Fibroblast of peridontal ligament (primary cell): ENCODE measurements around the gene ENTPD3.

Source experiments
- DNase-seq: peaks from one replicate; pipeline ENCODE4 v3.0.0-alpha.2; 2010; ENCODE audit errors: extremely low read depth

ENTPD3 gene, protein sequence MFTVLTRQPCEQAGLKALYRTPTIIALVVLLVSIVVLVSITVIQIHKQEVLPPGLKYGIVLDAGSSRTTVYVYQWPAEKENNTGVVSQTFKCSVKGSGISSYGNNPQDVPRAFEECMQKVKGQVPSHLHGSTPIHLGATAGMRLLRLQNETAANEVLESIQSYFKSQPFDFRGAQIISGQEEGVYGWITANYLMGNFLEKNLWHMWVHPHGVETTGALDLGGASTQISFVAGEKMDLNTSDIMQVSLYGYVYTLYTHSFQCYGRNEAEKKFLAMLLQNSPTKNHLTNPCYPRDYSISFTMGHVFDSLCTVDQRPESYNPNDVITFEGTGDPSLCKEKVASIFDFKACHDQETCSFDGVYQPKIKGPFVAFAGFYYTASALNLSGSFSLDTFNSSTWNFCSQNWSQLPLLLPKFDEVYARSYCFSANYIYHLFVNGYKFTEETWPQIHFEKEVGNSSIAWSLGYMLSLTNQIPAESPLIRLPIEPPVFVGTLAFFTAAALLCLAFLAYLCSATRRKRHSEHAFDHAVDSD

DNA sequence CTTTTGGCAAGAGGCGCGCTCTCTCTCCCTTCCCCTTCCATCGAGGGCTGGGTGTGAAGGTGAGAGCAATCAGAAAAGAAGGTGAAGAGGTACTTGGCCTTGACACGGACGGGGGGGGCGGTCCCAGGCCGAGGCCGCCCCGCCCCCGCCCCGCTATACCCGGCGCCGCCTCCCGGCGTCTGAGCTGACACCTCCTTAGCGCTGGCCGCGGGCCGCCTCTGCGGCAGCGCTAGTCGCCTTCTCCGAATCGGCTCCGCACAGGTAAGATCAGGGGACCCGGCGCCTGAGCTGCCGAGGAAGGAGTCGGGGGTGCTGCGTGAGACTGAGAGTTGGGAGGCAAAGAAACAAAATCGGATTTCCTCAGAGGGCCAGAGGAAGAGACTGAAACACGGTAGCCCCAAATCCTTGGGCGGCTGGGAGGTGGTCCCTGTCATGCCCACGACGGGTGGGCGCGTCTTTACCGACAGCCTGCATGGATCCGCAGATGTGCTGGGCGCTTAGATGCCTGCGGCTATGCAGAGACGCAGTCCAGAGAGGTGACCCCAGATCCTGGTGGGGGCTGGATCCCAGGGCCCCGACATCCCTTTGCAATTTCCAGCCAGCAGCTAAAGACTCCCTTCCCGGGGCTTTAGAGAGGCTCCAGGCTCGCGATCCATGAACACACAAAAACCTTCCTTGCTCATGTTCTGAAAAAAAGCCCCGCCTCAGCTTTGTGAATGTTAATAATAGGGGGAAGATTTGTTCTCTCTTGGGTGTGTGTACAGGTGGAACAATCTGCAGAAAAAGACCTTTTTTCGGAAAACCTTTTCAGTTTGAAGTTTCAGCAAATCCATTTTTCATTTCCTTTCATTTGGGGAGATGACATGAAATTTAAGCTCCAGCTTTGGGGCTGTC lies at the start of gene ENTPD3:
Gene ENTPD3 (plus strand): TSS at position 184 of the 894 bp plus-strand sequence. CDS start 874 bp downstream, outside the sequence.
- DNase-seq: no peak

DNA sequence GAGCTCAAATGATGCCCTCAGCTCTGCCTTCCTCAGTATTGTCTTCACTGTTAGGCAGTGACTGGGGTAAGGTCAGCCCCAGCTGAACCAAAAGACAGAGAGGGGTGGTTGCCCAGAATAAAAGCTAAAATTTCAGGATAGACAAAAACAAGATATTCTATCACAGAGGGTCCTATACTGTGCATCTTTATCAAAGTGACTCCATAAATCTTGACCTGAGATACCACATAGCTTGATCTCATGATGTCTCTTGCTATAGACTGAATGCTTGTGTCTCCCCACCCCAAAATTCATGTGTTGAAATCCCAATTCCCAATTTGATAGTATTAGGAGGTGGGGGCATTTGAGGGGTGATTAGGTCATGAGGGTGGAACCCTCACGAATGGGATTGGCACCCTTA lies 47.1 kb upstream of the ENTPD3 start:
- DNase-seq: no peak

DNA sequence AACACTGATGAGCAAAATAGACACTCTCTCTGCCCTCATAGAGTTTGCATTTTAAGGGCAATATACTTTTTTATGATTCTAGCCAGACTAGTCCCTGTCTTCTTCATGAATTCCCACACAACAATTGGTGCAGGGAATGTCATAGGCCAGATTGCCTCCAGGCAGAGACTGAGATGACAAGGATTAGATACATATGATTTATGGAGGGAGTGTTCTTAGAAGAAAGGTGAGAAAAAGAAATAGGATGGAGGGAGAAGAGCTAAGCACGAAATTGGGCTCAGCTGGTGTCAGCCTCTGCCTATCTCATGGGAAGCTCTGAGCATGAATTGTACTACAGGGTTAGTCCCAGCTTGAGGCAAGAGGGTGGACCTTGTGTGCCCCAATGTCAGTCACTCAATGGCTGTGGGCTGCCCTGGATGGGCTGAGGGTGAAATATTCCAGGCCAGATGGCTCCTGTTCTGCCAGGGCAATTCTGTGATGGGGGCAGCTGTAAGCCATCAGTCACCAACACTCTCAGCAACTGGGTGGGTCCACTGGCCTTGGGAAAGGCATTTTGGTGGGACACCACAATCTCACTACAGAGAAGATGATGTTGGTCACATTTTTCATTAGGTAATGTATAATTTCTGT lies 46.3 kb upstream of the ENTPD3 start:
- DNase-seq: no peak

DNA sequence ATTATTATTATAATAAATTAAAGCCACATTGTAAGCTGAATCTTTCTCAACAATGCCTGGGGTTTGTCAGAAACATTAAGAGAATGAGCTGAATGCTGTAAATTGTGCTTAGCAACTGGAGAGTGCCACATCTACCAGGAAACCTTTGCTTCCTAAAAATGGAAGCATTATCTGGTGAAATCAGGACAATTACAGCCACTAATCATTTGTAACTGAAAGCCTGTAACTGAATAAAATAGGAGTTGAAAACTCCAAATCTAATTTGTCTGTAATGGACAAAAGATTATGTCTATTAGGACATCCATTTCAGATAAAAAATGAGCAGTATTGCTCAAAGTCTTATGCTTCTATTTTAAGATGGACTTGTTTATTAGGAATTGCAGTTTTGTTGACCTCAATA lies 45.3 kb upstream of the ENTPD3 start:
- DNase-seq: no peak

DNA sequence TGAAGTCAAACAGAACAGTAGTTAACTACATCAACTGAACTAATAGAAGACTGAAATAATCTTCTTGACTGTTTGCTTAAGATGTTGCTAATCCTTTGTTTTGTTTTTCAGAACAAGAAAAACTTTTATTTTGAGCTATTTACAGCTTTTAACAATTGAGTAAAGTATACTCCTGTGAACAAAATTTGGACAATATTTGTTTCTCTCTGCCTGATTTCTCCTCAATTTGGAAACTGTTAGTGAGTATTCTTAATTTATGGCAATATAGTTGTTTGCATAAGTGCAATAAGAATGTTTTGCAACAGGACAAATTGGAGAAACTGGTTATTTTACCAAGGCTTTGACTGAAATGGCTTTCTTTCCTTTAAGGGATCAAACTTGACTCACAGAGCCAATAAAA lies 36.5 kb upstream of the ENTPD3 start:
- no peak for DNase-seq

DNA sequence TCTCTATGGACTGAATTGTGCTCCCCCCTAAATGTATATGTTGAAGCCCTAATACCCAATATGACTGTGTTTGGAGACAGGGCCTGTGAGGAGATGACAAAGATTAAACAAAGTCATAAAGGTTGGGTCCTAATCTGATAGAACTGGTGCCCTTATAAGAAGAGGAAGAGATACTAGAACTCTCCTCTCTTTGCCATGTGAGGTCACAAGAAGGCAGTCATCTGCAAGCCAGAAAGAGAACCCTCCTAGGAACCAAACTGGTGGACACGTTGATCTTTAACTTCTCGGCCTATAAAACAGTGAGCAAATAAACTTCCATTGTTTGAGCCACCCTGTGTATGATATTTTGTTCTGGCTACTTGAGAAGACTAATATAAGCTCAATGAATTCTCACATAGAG lies 31.6 kb upstream of the ENTPD3 start:
- DNase-seq: no peak

DNA sequence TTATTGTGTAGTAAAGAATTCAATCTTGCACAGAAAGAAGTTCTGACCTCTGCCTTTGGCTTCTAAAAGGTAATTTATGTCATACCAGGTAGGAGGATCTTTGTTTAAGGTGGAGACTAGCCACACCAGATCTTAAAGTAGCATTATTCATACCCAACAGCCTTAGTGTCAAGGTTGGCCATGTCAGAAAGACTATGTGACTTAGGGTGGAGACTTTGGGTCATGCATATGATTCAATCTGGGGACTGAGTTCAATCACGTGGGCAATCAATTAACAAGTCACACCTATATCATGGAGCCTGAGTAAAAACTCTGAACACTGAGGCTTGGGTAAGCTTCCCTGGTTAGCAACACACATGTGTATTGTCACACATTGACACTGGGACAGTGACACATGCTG lies 28.5 kb upstream of the ENTPD3 start:
- DNase-seq: no peak

DNA sequence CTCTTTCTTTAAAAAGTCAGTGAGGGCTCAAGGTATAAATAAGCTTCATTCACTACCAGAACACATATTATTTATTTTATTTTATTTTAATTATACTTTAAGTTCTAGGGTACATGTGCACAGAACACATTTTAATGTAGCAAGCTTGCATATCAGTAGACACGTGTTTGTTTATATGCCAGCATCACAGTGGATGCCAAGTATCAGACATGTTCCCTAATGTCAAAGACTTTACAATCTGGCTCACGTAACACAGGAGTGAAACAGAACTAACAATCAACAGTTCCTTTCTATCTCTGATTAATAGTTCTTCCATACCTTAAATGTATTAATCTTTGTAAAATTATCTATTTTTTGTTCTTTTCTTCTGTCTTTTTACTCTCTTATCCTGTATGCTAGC lies 23.3 kb upstream of the ENTPD3 start:
- no peak for DNase-seq

DNA sequence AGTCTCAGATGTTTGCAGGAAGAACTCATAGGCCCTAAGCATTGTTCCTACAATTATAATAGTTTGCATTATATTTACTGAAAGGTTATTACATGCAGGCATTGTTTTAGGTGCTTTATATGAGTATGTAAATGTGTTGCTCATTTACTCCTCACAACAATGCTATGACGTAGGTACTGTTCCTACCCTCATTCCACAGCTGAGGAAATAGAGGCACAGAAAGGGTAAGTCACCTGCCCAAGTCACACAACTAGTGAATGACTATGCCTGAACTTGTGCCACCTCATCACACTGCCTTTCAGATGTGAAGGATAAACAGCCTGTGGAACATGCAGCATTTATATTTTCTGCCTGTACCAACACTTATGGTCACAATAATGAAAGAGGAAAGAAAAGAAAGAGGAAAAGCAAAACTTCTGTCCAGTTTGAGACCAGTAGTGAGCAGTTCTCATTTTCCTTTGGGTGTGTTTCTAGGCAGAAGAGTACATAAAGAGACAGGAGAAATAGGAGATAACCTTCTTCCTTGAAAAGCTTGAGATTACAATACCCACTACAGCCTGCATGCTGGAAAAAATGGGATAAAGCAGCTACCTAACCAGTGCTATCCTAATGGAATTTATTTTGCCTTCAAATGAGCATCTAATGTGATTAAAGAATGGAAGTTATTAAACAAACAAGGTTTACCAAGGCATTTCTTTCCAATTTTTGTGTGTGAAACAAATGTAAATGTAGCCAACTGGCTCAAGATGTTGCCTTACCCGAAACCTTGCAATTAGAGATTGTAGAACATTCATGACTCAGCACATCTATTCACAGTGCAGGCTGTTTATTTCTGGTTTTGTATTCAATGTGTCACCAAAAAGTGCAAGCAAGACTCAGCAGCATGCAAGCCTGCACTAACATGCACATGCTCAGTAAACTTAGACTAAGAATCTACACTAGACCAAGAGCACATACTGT lies 20.5 kb upstream of the ENTPD3 start:
- DNase-seq: peak; percentile 31

DNA sequence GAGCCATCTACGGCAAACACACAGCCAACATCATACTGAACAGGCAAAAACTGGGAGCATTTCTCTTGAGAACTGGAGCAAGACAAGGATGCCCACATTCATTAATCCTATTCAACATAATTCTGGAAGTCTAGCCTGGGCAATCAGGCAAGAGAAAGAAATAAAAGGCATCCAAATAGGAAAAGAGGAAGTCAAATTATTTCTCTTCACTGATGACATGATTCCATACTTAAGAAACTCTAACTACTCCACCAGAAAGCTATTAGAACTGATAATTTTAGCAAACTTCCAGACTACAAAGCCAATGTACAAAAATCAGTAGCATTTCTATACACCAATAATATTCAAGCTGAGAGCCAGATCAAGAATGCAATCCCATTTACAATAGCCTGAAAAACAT lies 17.3 kb upstream of the ENTPD3 start:
- no peak for DNase-seq

DNA sequence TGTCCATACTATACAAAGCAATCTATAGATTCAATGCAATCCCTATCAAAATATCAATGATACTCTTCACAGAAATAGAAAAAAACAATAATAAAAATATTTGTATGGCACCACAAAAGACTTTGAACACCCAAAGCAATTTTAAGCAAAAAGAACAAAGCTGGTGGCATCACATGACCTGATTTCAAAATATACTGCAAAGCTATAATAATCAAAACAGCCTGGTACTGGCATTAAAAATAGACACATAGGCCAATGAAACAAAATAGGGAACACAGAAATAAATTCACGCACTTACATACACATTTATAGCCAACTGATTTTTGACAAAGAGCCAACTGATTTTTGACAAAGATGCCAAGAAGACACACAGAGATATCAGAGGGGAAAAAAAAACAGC lies 9.2 kb upstream of the ENTPD3 start:
- DNase-seq: no peak

DNA sequence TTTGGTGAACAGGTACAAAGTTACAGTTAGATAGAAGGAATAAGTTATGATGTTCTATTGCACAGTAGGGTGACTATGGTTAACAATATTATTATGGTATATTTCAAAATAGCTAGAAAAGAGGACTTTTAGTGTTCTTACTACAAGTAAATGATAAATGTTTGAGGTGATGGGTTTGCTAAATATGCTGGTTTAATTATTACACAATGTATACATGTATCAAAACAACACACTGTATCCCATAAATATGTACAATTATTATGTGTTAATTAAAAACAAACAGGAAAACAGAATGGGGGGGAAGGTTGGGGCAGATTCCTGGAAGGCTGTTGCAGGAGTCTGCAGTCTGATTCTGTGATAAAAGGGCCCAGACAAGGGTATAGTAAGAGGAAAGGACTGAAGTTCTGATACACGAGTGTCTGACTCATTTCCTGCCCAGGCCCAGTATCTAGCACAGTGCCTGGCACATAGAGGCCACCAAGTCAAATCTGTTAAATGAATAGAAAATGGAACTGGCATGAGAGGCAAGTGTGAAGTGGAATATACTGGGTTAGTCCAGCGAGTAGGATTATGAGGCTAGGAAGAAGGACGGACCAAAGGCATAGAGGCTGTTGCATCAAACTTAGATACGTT lies 7.2 kb upstream of the ENTPD3 start:
- no peak for DNase-seq

DNA sequence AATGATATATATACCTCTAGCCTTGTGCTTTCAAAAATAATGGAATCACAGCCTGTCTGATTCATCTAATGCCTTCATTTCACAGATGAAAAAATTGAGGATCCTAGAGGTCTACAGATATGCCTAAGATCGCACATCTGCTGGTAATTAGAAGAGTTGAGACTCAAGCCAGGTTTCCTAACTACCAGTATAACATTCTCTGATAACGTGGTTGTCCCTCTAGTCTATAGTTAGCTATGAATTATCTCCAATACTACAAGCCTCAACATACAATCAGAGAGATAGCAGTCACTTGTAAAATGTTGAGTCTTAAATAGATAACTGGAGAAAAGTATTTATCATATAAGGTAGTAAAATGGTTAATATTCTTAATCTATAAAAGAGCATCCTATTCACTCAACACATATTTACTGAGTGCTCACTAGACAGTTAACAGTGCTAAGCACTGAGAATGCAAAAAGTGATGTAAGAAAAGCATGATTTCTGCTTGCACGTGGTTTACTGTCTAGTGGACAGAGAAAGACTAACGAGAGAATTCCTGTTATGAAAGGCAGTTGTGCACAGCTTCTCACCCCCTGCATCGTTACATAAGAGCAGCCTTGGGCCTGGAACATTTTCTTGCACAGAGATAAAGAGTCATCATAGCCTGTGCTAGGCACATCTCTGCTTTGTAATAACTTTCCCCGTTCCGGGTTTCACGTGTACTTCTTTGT lies 4.9 kb upstream of the ENTPD3 start:
- DNase-seq: no peak

DNA sequence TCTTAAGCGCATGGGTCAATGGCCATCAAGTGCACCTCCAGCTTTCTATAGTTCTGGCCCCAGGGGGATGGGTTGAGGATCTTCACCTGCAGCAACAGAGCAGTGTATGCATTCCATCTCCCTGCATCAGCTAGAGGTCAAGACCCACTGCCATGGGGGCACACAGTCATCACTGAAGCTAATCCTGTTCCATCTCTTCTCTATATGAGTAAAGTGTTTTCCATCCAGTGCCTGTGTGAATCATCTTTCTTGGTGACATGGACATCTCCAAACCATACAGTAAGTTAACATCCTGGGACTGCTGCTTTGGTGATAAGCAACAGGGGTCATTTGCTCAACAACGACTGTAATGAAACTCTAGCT lies 4.4 kb upstream of the ENTPD3 start:
- DNase-seq: no peak

DNA sequence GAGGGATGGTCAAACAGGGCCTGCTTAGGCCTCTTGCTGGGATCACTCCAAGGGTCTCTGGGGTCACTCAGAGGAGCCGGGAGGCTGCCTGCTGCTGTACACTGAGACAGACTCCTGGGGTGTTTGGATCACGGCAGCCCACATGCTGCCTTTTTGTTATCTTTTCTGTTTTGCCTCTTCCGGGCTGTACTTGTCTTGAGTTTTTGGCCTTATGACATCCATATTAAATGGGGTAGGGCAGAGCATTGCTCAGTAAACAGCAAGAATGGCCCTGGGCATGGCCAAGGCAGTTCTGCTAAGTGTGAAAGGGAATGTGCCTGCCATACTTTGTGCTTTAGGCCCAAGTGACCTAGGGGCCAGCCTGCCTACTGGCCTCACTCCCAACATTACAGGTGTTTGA lies 771 bp upstream of the ENTPD3 start:
- DNase-seq: no peak

DNA sequence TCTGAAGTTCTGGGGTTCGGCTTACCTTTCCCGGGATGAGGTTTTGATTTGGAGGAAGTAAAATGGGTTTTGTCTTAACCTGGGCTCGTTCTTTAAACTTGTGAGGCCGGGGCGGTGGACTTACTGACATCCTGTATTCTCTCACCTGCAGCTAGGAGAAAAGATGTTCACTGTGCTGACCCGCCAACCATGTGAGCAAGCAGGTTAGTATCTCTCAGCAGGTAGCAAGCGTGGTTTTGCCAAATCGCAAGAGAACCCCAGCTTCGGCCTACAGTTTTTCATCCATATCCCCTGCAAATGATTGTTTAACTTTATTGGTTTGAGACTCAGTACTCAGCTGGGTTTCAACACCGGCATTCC lies 891 bp downstream of the ENTPD3 start:
- no peak for DNase-seq

DNA sequence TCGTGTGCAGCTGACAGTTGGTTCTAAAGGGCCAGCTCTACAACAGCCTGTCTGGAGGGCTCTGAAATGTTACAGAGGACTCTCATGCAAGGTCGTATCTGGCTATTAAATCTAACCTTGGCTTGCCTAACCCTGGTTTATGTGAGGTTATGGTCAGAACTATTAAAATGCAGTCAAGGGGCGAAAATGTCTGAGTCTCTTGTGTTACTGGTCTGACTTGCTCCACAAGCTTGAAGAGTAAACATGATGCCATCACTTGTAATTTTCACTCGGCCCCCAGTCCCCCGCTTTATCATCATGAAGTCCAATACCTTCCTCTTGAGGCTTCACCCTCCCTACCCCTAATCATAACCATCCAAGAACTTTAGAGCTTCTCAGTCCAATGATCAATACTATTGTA lies 9.4 kb downstream of the ENTPD3 start:
- DNase-seq: no peak

DNA sequence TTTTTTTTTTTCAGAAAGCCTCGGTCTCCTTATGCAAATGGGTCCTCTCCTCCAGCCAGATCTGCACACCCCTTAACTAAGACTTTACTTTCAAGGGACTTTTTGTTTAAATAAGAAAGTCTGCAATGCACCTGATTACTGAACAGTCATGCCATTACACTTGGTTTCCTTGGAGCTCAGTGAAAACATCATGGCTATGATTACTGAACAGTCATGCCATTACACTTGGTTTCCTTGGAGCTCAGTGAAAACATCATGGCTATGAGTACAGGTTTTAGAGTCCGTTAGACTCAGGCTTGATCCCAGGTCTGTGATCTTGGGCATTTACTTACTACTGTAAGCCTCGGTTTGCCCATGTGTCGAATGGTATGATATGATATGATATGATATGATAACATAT lies 10.1 kb downstream of the ENTPD3 start:
- no peak for DNase-seq

DNA sequence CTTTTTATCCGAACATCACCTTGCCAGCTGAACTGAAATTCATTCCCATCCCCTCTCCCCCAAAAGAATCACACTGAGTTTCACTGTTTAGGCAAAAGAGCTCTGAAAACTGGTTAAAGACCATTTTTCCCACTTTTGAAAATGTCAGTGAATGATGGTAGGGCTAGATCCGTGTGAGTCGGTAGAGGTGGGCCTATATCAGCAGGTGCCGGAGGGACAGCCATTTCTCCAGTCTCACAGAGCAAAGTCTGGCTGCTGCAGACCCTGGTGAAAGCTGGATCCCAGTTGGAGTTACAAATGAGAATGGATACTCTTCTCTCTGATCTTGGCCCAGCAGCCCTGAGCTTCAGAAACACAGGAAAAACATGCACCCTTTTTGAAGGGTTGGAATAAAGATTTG lies 10.9 kb downstream of the ENTPD3 start:
- no peak for DNase-seq

DNA sequence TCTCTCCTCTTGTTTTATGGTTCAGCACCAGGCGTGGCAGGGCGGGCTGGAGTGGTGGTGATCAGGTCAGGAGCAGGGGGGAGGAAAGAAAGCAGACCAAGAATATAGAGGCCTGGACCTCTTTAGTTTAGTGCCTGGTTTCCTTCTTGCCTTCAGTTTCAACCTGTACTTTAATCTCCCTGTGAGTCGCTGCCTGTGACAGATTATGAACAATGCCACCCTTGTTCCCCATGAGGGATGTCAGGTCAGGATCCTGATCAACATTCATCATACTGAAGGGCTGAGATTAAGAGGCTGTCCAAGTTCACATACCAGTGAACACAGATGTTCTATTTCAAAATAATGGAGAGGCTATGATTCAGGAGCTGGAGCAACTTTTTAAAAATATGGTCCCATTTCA lies 11.4 kb downstream of the ENTPD3 start:
- no peak for DNase-seq
